ENCODE measurements around the gene DOCK1.
"Not testable (repeated sequence)": the region's sequence is repeated elsewhere in the genome, so short reads cannot be mapped to it uniquely, and the experiment has no call there.

DOCK1 gene

DNA sequence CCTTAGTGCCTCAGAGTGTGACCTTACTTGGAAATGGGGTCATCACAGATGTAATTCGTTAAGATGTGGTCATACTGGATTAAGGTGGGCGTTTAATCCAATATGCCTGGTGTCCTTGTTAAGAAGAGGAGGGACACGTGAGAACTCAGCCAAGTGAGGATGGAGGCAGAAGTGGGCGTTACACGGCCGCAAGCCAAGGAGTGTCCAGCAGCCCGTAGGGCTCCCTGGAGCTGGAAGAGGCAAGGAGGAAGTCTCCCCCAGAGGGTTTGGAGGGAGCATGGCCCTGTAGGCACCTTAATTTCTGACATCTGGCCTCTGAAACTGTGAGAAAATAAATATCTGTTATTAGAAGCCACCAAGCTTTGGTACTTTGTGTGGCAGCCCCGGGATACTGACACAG, 21.3 kb downstream of the DOCK1 start:
- H3K4me1 Mint-ChIP-seq = no peaks in the 10 kb centered on the region
- no peaks in the 10 kb centered on the region for H3K36me3 Mint-ChIP-seq (ENCODE audit: low read depth)
- DNase-seq (no peak), ATAC-seq (no peak)
- H3K27me3 Mint-ChIP-seq = no peaks in the 10 kb centered on the region
- H3K9me3 Mint-ChIP-seq = no peaks in the 10 kb centered on the region
- no peak overlapping the region for H3K4me3 Mint-ChIP-seq
- H3K27ac Mint-ChIP-seq = no peak overlapping the region

DNA sequence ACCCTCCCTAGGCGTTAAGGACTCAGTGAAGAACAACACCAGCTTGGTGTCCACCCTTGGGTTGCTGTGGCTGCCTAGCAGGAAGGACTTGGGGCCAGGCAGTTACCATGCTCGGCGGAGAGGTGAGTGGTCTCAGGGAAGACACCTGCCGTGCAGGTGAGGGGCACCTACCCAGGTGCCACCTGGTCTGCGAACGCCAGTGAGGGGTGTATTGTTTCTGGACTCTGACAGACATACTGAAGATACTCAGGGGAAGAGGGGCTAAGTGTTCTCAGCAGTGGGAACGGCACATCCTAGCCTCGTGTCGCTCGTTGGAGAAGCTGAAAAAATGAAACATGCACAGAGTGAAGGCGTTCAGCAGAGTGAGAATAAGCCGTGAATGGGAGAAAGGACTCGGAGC, 22.6 kb downstream of the DOCK1 start:
- Mint-ChIP-seq H3K9me3 (no peaks in the 10 kb centered on the region), H3K27ac (no peak overlapping the region), H3K4me1 (no peaks in the 10 kb centered on the region), H3K4me3 (no peak overlapping the region), H3K36me3 (ENCODE audit: low read depth) (no peaks in the 10 kb centered on the region), H3K27me3 (no peaks in the 10 kb centered on the region)
- no peak for DNase-seq
- no peak for ATAC-seq

DNA sequence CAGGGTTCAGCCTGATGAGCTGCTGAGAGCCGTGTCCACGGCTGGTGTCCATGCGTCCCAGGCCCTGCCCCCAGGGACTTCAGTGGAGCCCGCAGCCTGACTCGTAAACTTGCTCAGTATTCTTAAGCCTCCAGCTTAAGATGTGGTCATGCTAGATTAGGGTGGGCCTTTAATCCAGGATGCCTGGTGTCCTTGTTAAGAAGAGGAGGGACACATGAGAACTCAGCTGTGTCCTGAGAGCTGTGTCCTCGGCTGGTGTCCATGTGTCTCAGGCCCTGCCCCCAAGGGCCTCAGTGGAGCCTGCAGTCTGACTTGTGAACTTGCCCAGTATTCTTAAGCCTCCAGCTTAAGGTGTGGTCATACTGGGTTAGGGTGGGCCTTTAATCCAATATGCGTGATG, 23.0 kb downstream of the DOCK1 start:
- no peaks in the 10 kb centered on the region for H3K4me1 Mint-ChIP-seq
- ATAC-seq = no peak
- H3K9me3 Mint-ChIP-seq = no peaks in the 10 kb centered on the region
- H3K27me3 Mint-ChIP-seq = no peaks in the 10 kb centered on the region
- DNase-seq = no peak
- no peaks in the 10 kb centered on the region for H3K36me3 Mint-ChIP-seq (ENCODE audit: low read depth)
- no peak overlapping the region for H3K4me3 Mint-ChIP-seq
- no peak overlapping the region for H3K27ac Mint-ChIP-seq

DNA sequence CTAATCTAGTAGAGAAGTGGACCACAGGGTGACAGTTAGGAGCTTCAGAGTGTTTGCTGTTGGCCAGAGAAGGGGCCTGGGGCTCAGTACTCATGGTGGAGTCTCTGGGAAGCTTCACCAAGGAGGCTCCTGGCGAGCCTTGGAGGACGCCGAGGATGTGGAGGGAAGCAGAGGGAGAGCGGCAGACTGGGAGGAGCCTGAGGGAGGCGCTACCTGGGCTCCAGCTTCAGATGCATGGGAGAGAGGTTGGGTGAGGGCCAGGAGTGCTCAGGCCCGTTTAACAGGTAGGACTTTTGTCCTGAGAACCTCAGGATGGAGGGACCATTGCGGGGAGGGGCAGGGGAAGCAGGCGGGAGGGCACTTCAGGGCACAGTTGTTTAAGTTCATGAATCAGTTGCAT, 24.2 kb downstream of the DOCK1 start:
- no peaks in the 10 kb centered on the region for H3K36me3 Mint-ChIP-seq (ENCODE audit: low read depth)
- no peak for ATAC-seq
- H3K27me3 Mint-ChIP-seq = no peaks in the 10 kb centered on the region
- H3K4me3 Mint-ChIP-seq = no peak overlapping the region
- H3K4me1 Mint-ChIP-seq = no peaks in the 10 kb centered on the region
- DNase-seq = no peak
- no peak overlapping the region for H3K27ac Mint-ChIP-seq
- H3K9me3 Mint-ChIP-seq = no peaks in the 10 kb centered on the region

DNA sequence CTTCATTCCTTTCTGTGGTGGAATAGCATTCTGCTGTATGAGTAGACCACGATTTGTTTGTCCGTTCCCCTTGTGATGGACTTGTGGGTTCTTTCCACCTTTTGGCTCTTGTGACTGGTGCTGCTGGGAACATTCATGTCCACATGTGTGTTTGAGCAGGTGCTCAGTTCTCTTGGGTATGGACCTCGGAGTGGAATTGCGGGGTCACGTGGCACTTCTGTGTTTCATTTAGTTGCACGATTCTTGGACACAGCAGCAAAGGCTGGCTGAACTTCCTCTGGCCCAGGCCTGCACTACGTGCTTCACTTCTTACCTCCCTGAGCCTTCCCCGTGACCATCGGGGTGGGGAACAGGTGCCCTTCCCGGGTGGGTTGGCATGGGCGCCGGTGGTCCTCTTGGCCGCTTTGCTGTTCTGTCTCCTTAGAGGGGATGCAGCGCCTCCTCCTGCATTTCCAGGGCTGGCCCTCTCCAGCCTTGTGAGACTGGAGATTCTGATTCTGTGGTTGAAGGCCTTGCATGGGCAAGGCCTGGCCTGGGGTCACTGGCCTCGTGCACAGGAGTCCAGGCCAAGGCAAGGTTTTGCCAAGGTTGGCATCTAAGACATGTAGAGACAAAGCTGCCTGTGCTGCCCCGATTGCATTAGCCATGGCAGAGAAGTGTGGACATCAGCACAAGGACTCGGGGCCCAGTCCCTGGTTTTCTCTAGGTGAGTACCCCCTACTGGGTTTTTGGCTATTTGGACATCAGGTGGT, 25.1 kb downstream of the DOCK1 start:
- ATAC-seq = no peak
- no peak overlapping the region for H3K27ac Mint-ChIP-seq
- H3K9me3 Mint-ChIP-seq = no peaks in the 10 kb centered on the region
- no peak for DNase-seq
- H3K4me1 Mint-ChIP-seq = no peaks in the 10 kb centered on the region
- no peaks in the 10 kb centered on the region for H3K27me3 Mint-ChIP-seq
- H3K36me3 Mint-ChIP-seq (ENCODE audit: low read depth) = no peaks in the 10 kb centered on the region
- H3K4me3 Mint-ChIP-seq = no peak overlapping the region

DNA sequence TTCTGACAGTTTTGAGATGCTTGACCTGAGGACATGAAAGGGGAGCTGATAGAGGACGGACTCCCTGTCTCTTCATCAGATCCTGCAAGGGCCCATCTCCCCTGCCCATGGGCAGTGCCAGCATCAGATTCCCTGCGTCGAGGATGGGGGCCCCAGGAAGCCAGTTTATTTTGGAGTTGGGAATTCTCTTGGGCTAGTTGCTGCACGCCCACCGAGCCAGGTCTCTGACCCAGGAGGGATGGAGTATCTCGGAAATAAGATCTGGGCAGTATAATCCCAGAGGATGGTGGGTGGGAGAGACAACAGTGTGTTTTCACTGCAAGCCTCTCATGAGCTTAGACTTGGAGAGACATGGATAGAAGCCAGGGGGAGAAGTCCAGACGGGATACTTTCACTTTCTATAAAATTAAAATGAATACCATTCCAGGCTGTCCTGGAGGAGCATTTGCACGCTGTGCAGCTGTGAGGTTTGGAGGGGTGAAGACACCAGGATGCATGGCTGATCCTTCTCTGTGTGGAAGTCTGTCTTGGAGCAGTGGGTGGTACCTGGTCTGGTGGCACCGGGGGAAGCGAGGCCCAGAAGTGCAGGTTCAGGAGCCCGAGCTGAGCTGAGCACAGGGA, 25.8 kb downstream of the DOCK1 start:
- Mint-ChIP-seq H3K4me1 (no peaks in the 10 kb centered on the region), H3K9me3 (no peaks in the 10 kb centered on the region), H3K27me3 (no peaks in the 10 kb centered on the region), H3K27ac (no peak overlapping the region), H3K4me3 (no peak overlapping the region), H3K36me3 (ENCODE audit: low read depth) (no peaks in the 10 kb centered on the region)
- no peak for ATAC-seq
- DNase-seq = no peak

DNA sequence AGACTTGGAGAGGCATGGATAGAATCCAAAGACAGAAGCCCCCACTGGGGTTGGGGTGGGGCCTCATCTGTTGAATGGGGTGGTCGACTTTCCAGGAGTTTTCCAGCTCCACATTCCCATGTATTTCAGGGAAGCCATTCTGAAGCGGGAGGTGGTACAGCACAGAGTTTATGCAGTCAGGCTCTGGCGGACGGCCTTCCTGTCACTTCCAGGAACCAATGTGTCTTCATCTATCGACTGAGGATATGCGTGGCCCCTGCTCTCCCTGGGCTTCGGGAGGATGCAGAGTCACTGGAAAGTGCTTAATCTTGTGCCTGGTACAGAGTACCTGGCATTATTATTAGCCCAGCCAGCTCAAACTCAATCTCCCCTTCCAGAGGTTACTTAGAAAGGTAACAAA, 26.3 kb downstream of the DOCK1 start:
- H3K4me3 Mint-ChIP-seq = no peak overlapping the region
- DNase-seq (no peak), ATAC-seq (no peak)
- no peaks in the 10 kb centered on the region for H3K9me3 Mint-ChIP-seq
- no peaks in the 10 kb centered on the region for H3K4me1 Mint-ChIP-seq
- no peak overlapping the region for H3K27ac Mint-ChIP-seq
- H3K27me3 Mint-ChIP-seq = no peaks in the 10 kb centered on the region
- H3K36me3 Mint-ChIP-seq (ENCODE audit: low read depth) = no peaks in the 10 kb centered on the region

DNA sequence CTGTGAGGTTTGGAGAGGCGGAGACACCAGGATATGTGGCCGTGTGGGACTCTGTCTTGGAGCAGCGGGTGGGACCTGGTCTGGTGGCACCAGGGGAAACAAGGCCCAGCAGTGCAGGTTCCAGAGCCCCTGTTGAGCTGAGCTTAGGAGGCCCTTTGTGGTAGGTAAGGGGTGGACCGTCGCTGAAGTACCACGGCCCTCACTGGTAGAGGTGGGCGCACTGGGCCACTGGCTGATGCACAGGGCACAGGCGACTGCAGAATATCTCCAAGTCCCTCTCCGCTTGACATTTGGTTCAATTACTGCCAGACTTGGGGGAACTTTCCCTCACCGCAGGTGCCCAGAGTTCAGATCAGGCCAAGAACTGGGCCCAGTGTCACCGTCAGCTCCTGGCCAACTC, 27.3 kb downstream of the DOCK1 start:
- DNase-seq = no peak
- ATAC-seq = no peak
- Mint-ChIP-seq H3K36me3 (ENCODE audit: low read depth) (no peaks in the 10 kb centered on the region), H3K4me1 (no peaks in the 10 kb centered on the region), H3K27me3 (no peaks in the 10 kb centered on the region), H3K4me3 (no peak overlapping the region), H3K9me3 (no peaks in the 10 kb centered on the region), H3K27ac (no peak overlapping the region)

DNA sequence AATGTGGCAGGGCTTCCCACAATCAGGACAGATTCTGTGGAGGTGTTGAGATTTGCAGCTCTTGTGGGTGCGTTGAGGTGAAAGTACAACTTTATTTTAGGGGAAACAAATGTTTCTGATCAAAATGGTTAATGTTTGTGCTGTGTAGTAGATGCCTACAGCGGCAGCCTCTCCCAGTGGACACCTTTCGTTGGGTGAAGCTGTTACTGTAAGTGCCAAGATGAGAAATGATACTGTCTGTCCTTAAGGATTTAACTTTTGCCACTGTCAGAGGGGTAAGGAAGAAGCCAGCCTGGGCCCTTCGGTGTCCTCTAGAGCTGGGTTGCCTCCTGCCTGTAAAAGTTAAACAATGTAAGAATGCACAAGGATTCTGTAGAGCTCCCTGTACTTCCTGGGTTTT, 27.9 kb downstream of the DOCK1 start:
- no peaks in the 10 kb centered on the region for H3K9me3 Mint-ChIP-seq
- ATAC-seq (no peak), DNase-seq (no peak)
- no peaks in the 10 kb centered on the region for H3K27me3 Mint-ChIP-seq
- no peaks in the 10 kb centered on the region for H3K4me1 Mint-ChIP-seq
- no peaks in the 10 kb centered on the region for H3K36me3 Mint-ChIP-seq (ENCODE audit: low read depth)
- H3K4me3 Mint-ChIP-seq = no peak overlapping the region
- no peak overlapping the region for H3K27ac Mint-ChIP-seq

DNA sequence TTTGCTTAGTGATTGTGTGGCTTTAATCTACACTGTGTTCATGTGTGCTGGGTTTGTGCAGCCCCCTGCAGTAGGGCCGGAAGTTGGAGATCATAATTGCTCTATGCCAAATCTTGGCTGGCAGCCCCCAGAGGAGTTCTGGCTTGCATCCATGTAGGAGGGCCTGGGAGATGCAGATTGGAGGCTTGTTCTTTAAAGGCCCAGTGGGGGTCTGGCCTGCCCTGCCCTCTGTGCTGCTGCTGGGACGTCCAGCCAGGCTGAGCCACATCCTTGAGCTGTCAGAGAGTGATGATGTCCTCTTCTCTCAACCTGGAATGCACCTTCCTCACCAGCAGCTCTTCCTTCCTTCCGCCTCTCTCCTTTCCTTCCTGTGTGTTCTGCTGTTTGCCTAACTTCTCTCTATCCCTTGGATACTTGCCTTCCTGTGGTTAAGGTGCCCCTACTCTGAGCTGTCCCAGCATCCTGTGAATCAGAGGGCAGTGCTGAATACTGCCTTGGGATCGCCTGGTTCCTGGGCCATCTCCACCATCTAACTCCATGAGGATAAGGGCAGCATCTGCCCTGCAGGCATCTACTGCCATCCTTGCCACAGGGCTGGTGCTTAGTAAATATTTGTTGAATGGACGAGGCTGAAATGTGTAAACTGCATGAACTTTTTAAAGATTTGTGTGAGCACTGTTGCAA, 30.2 kb downstream of the DOCK1 start:
- ATAC-seq = no peak
- H3K36me3 Mint-ChIP-seq (ENCODE audit: low read depth) = no peaks in the 10 kb centered on the region

DNA sequence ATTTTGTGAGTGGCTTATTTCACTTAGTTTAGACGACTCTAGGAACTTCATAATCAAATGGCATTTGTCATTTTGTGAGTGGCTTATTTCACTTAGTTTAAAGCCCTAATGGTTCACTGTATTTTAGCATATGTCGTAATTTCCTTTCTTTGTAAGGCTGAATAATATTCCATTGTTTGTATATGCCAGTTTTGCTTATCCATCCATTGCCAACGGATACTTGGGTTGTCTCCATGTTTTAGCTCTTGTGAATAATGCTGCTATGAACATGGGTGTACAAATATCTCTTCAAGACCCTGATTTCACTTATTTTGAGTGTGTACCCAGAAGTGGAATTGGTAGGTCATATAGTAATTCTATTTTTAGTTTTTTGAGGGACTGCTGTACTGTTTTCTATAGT, 31.8 kb downstream of the DOCK1 start:
- no peak overlapping the region for H3K27ac Mint-ChIP-seq
- no peak for DNase-seq

More for the DNA sequence above, 30.2 kb downstream of the DOCK1 start:
- Mint-ChIP-seq H3K9me3 (peaks cover 4% of the 10 kb centered on the region), H3K4me1 (no peaks in the 10 kb centered on the region), H3K4me3 (no peak overlapping the region), H3K27ac (no peak overlapping the region), H3K27me3 (no peaks in the 10 kb centered on the region)
- no peak for DNase-seq

DNA sequence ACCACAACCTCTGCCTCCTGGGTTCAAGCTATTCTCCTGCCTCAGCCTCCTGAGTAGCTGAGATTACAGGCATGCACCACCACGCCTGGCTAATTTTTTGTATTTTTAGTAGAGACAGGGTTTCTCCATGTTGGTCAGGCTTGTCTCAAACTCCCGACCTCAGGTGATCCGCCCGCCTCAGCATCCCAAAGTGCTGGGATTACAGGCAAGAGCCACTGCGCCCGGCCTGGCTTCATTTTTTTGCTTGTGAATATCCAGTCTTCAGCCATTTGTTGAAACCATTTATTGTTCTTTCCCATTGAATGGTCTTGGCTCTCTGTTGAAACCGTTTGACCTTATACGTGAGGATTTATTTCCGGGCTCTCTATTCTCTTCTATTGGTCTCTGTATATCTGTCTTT, 32.9 kb downstream of the DOCK1 start:
- H3K9me3 Mint-ChIP-seq; ATAC-seq; H3K27ac Mint-ChIP-seq; H3K36me3 Mint-ChIP-seq (ENCODE audit: low read depth); DNase-seq; H3K4me1 Mint-ChIP-seq; H3K4me3 Mint-ChIP-seq; H3K27me3 Mint-ChIP-seq: not testable (repeated sequence)

More for the DNA sequence above, 31.8 kb downstream of the DOCK1 start:
- Mint-ChIP-seq H3K4me3 (no peak overlapping the region), H3K27me3 (no peaks in the 10 kb centered on the region), H3K36me3 (ENCODE audit: low read depth) (no peaks in the 10 kb centered on the region), H3K4me1 (no peaks in the 10 kb centered on the region), H3K9me3 (peaks cover 4% of the 10 kb centered on the region)
- no peak for ATAC-seq

DNA sequence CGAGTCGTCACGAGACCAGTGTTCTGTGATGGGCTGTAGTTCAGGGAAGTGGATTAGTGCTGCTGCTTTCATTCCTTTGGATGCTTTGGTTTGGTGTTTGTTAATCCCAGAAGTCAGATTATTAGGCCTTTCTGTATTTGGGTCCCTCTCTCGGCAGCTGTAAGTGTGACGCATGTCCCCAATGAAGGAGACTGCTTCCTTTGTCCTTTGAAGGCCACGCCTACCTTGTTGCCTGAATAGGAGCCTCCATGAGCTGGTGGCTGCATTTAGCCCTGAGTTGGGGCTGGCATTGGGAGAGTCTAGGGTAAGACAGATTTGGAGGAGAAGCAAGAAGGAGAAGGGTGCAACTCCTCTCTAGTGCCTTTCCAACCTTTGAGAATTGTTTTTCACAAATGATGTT, 34.5 kb downstream of the DOCK1 start:
- peaks cover 4% of the 10 kb centered on the region for H3K9me3 Mint-ChIP-seq
- H3K27me3 Mint-ChIP-seq = no peaks in the 10 kb centered on the region
- ATAC-seq = no peak
- H3K4me1 Mint-ChIP-seq = no peaks in the 10 kb centered on the region
- H3K36me3 Mint-ChIP-seq (ENCODE audit: low read depth) = no peaks in the 10 kb centered on the region
- H3K27ac Mint-ChIP-seq = no peak overlapping the region
- no peak overlapping the region for H3K4me3 Mint-ChIP-seq
- no peak for DNase-seq

DNA sequence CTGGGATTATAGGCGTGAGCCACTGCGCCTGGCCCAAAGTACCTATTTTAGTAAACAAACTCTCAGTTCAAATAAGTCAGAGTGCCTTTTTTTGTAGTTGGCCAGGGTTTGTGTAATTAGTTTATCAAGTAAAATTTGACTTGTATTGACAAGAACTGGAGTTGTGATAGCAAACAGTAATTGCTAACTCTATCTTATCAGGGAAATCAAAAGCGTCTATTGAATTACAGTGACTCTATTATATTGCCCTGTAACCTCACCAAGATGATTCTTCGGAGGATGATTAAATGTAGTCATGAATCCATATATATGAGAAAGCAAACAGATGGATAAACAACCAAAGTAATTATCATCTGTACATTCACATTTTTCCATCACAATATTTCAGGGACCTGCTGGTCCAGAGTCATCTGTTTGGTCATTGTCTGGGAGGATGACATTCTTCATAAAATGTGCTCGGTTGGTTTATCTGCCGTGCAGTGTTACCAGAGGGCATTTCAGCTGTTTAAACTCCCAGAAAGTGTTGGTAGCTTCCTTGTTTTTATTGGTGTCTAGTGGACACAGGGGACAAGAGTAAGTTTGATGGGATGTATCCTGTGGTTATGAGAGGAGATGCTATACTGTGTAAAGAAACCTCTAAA, 35.6 kb downstream of the DOCK1 start:
- Mint-ChIP-seq H3K27me3 (no peaks in the 10 kb centered on the region), H3K4me1 (no peaks in the 10 kb centered on the region), H3K4me3 (no peak overlapping the region), H3K36me3 (ENCODE audit: low read depth) (no peaks in the 10 kb centered on the region), H3K27ac (no peak overlapping the region), H3K9me3 (peaks cover 4% of the 10 kb centered on the region)
- ATAC-seq (no peak), DNase-seq (no peak)

DNA sequence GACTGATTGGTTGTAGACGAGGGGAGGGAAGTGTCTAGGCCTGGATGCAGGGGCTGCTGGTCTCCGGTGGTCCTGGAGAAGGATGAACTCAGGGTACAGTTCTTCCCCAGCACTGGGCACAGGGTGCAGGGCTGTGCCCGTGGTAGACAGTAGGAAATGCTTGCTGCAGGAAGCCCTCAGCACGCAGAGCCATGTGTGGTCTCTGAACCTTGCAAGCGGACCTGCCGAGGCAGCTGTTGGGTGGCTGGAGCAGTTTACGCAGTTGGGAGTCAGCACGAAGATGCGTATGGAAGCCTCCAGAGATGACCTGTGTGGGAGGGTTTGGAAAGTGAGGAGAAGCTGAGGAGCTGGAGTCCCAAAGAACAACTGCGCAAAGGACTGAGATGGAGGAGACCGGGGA, 39.0 kb downstream of the DOCK1 start:
- ATAC-seq (no peak), DNase-seq (no peak)
- no peaks in the 10 kb centered on the region for H3K9me3 Mint-ChIP-seq
- no peaks in the 10 kb centered on the region for H3K27me3 Mint-ChIP-seq
- H3K4me3 Mint-ChIP-seq = no peak overlapping the region
- H3K36me3 Mint-ChIP-seq (ENCODE audit: low read depth) = no peaks in the 10 kb centered on the region
- H3K27ac Mint-ChIP-seq = no peak overlapping the region
- H3K4me1 Mint-ChIP-seq = no peaks in the 10 kb centered on the region

All from activated naive CD8-positive, alpha-beta T cell treated with anti-CD3 and anti-CD28 coated beads, Interleukin-2, amount 50 U/mL, for 24 hours (primary cell).